ENCODE results near the gene ENTPD1. TPM values are rescaled to one million over a fixed set of nuclear protein-coding genes. Genes with fewer than 3 reads are reported as not detected.

Gene ENTPD1
- total RNA-seq, 2 experiments from 2014 or later = 4.4 to 4.6 TPM

Other genes starting within 250 kb of the ENTPD1 start
- gene SORBS1, start 194.8 kb upstream of the ENTPD1 start, total RNA-seq = under 1 TPM; 0.13 to 0.70 TPM
- 100 to 1,000 TPM; 119 TPM for gene ALDH18A1, start 99.5 kb upstream of the ENTPD1 start, total RNA-seq
- gene TCTN3, start 62.2 kb upstream of the ENTPD1 start, total RNA-seq = 10 to 100 TPM; 17.6 to 20.5 TPM
- under 1 TPM in 1 of 2 experiments, not detected in 1; 0.31 TPM for gene CC2D2B, start 151.8 kb downstream of the ENTPD1 start, total RNA-seq